ENCODE results near the gene KLHL42. TPM values are rescaled to one million over a fixed set of nuclear protein-coding genes. Genes with fewer than 3 reads are reported as not detected.
"Not testable (repeated sequence)": the region's sequence is repeated elsewhere in the genome, so short reads cannot be mapped to it uniquely, and the experiment has no call there.

The KLHL42 gene
- total RNA-seq, 1 donor from 2014 or later, result 21.3 TPM

DNA sequence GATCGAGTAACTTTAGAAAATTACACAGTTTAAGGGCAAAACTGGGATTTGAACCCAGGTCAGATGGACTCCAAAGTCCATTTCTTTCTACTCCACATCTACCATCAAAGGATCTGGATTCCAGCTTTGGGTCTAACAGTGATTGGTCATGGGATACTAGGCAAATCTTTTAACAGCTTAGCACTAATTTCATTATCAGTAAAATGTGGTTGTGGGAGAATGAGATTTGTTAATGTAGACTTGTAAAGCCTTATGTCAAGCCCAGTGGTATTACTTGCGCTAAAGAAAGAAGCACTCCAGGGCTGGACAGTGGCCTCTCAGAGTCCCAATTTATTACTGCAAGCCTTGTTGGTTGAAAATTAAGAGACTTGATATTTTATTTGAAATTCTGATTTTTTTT is 65.2 kb downstream of the KLHL42 start:
- Histone ChIP-seq H3K4me3 (ENCODE audit: low read depth, low read length) (no peak overlapping the region), H3K27me3 (ENCODE audit: control insufficient read depth, insufficient read depth, low read length) (no peaks in the 10 kb centered on the region), H3K36me3 (ENCODE audit: control insufficient read depth, insufficient read depth, low read length) (no peaks in the 10 kb centered on the region)
- no peak for TF ChIP-seq CTCF (IDR thresholded peaks at IDR 0.05; ENCODE audit: insufficient read depth, low read length, severe bottlenecking)
- FAIRE-seq (no peak), DNase-seq (ENCODE audit: low read depth) (no peak)

- not testable (repeated sequence) for H3K36me3 ChIP-seq (ENCODE audit: control insufficient read depth, insufficient read depth, low read length); H3K27me3 ChIP-seq (ENCODE audit: control insufficient read depth, insufficient read depth, low read length); H3K4me3 ChIP-seq (ENCODE audit: low read depth, low read length); DNase-seq (ENCODE audit: low read depth); FAIRE-seq
Measured at GRCh38 chr12:27845706-27846105, 65.7 kb downstream of the KLHL42 start.

GRCh38 chr12:27847293-27847692 is 67.3 kb downstream of the KLHL42 start:
- H3K36me3 ChIP-seq (ENCODE audit: control insufficient read depth, insufficient read depth, low read length); H3K27me3 ChIP-seq (ENCODE audit: control insufficient read depth, insufficient read depth, low read length); H3K4me3 ChIP-seq (ENCODE audit: low read depth, low read length); DNase-seq (ENCODE audit: low read depth); FAIRE-seq: not testable (repeated sequence)

- Histone ChIP-seq H3K27me3 (ENCODE audit: control insufficient read depth, insufficient read depth, low read length) (no peaks in the 10 kb centered on the region), H3K4me3 (ENCODE audit: low read depth, low read length) (no peak overlapping the region), H3K36me3 (ENCODE audit: control insufficient read depth, insufficient read depth, low read length) (no peaks in the 10 kb centered on the region)
- no peak for TF ChIP-seq CTCF (IDR thresholded peaks at IDR 0.05; ENCODE audit: insufficient read depth, low read length, severe bottlenecking)
- FAIRE-seq, result no peak
- DNase-seq (ENCODE audit: low read depth), result no peak
Measured at GRCh38 chr12:27851311-27851710, 71.3 kb downstream of the KLHL42 start.

GRCh38 chr12:27852117-27852516 is 72.1 kb downstream of the KLHL42 start:
- Histone ChIP-seq H3K4me3 (ENCODE audit: low read depth, low read length) (no peak overlapping the region), H3K36me3 (ENCODE audit: control insufficient read depth, insufficient read depth, low read length) (no peaks in the 10 kb centered on the region), H3K27me3 (ENCODE audit: control insufficient read depth, insufficient read depth, low read length) (no peaks in the 10 kb centered on the region)
- no peak for TF ChIP-seq CTCF (IDR thresholded peaks at IDR 0.05; ENCODE audit: insufficient read depth, low read length, severe bottlenecking)
- FAIRE-seq (no peak), DNase-seq (ENCODE audit: low read depth) (no peak)

Other genes starting within 250 kb of the KLHL42 start
- gene REP15, start 83.8 kb upstream of the KLHL42 start, total RNA-seq, result 0.51 and 0.53 TPM in 2 replicates
- gene MRPS35, start 69.4 kb upstream of the KLHL42 start, total RNA-seq, result 57.2 and 69.8 TPM in 2 replicates
- not detected in 2 replicates for gene MANSC4, start within 50 bp of the KLHL42 start, total RNA-seq
- gene PTHLH, start 192.5 kb downstream of the KLHL42 start, total RNA-seq, result 47.4 and 82.1 TPM in 2 replicates